GM18867 (cell line): ENCODE results near the gene NBAS.
"Not testable (repeated sequence)": the region's sequence is repeated elsewhere in the genome, so short reads cannot be mapped to it uniquely, and the experiment has no call there.

ENCODE experiments used
- ATAC-seq: cut with Tn5 transposase; IDR thresholded peaks from one replicate; pipeline ENCODE4 v1.9.1; 2021; ENCODE audit warnings: mild to moderate bottlenecking, moderate library complexity; ENCODE audit not compliant: unreplicated experiment

The NBAS gene

GRCh38 chr2:15275346-15275745 lies 285.8 kb downstream of the NBAS start:
- no peak for ATAC-seq

- no peak for ATAC-seq
These were observed 287.7 kb downstream of the NBAS start for GRCh38 chr2:15273452-15273851.

- no peak for ATAC-seq
These were observed 288.2 kb downstream of the NBAS start for GRCh38 chr2:15272942-15273341.

DNA sequence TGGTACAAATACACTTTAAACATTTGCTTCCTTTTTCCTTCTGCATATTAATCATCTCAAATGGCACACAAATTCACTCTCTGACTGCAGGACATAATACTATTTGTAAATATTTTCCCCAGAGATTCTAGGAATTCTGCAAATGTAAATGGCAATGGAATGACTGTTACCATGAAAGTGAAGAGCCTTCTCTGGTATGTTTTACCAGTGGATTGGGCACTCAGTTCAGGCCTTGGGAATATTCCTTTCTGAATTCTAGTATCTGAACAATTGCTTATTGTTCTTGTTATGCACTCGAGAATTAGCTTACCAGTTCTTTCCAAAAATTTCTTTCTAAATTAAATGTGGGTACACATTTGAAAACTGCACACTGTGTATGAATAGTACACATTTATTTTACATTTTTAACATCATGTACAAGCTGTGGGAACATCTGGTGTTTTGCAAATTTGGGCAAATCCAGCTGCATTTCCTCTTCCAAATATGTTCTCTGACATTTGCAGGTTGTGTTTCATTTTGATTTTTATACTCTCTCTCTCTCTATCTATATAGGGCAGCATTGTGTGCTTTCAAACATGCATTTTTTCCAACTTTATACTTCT lies 289.1 kb downstream of the NBAS start:
- no peak for ATAC-seq

DNA sequence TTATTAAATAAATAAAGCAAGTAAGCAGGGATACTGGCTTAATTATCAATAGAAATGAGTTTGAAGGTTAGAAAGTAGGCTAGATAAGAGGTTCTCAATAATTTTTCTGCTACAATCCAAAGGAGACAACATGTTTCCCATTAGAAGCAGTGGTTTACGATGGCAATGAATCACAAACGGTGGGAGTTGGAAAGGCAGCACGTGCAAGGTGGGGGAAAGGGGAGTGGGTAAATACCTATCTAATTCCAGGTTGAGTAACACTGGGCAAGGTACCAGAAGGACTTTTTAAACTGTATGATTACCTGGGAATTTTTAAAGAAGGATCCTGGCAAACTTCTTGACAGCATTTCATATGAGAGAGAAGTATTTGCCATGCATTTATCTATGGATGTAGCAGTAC lies 289.9 kb downstream of the NBAS start:
- ATAC-seq, result no peak

DNA sequence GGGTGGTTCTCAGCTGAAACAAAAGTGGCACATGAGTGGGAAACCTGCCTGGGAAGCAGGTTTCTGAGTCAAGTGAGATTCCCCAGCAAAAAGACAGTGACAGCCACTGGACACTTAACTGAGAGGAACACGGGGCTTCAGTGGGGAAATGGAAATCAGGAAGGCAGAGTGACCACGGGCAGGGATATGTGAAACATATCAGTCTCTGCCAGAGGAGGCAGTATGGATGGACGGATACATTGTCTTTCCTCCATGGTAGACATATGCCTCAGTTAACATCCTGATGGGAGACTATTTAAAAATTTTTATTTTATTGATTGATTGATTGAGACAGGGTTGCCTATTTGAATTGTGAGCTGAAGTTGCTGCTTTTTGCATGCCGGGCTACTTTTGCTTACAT lies 292.1 kb downstream of the NBAS start:
- ATAC-seq, result no peak

- no peak for ATAC-seq
These were observed 295.2 kb downstream of the NBAS start for GRCh38 chr2:15265889-15266288.

- no peak for ATAC-seq
These were observed 297.0 kb downstream of the NBAS start for GRCh38 chr2:15263976-15264685.

GRCh38 chr2:15262792-15263191 lies 298.3 kb downstream of the NBAS start:
- ATAC-seq, result no peak

DNA sequence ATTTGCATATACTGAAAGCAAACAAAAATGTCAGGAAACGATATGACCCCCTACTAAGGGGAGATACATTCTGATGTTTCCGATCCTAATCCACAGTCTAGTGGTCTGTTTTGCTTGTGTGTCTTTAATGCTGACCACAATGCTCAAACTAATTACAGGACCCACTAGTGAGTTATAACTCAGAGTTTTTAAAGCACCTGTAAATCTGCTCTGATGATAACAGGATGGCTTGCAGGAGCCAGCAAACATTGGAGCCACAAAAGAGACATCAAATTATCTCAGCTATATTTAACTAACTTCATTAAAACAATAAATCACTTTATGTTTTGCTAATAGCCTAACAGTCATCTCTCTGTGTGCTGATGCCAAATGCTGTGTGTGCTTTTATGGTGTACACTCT lies 300.3 kb downstream of the NBAS start:
- no peak for ATAC-seq

DNA sequence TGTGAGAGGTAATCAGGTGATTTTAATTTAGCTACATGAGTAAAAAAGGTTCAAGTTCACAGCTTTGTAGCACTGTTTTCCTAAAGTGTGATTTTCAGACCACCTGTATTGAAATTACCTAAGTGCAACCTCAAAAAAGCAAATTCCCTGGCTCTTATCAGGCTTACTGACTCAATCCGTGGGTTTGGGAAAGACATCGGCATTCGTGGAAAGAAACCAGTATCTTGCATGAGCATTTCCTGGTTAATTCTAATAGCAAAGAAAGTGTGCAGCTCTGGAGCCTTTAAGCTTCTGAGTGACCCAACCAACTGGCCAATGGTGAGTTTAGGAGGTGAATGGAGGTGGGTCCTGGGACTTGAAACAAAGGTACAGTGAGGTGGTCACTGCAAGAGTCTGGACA lies 300.9 kb downstream of the NBAS start:
- no peak for ATAC-seq

GRCh38 chr2:15259356-15259756 lies 301.8 kb downstream of the NBAS start:
- ATAC-seq, result no peak

DNA sequence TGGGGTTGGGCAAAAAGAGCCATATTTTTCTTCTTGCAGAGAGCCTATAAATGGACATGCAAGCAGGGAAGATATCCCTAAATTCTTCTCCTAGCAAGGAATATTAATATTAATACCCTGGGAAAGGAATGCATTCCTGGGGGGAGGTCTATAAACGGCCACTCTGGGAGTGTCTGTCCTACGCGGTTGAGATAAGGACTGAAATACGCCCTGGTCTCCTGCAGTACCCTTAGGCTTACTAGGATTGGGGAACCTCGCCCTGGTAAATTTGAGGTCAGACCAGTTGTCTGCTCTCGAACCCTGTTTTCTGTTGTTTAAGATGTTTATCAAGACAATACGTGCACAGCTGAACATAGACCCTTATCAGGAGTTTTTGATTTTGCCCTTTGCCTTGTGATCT lies 302.7 kb downstream of the NBAS start:
- not testable (repeated sequence) for ATAC-seq

- no peak for ATAC-seq
These were observed 307.3 kb downstream of the NBAS start for GRCh38 chr2:15253835-15254286.

DNA sequence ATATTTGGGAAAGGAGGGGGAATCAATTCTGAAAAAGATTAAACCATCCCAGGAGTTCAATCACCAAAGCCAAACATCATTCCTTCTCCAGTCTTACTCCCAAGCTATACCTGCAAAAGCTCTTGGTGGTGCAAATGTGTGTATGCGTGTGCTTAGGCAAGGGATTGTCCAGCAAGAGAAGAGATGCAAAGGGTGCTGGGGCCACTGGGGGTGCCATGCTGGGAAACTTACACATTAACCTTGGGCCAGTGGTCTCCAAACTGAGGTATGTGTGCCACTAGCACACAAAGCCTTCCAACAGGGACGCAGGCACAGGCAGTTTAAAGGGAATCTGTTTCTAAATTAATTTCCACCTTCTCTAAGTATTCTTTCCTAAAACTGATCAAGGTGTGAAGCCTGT lies 307.9 kb downstream of the NBAS start:
- ATAC-seq, result no peak

GRCh38 chr2:15251753-15252152 lies 309.4 kb downstream of the NBAS start:
- no peak for ATAC-seq

DNA sequence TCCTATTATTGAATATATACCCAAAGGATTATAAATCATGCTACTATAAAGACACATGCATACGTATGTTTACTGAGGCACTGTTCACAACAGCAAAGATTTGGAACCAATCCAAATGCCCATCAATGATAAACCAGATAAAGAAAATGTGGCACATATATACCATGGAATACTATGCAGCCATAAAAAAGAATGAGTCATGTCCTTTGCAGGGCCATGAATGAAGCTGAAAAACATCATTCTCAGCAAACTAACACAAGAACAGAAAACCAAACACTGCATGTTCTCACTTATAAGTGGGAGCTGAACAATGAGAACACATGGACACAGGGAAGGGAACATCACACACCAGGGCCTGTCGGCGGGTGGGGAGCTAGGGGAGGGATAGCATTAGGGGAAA lies 310.2 kb downstream of the NBAS start:
- ATAC-seq, result not testable (repeated sequence)

GRCh38 chr2:15246870-15247269 lies 314.3 kb downstream of the NBAS start:
- no peak for ATAC-seq

- no peak for ATAC-seq
These were observed 317.4 kb downstream of the NBAS start for GRCh38 chr2:15243762-15244161.

- ATAC-seq, result no peak
These were observed 318.1 kb downstream of the NBAS start for GRCh38 chr2:15242936-15243461.

GRCh38 chr2:15241929-15242328 lies 319.2 kb downstream of the NBAS start:
- ATAC-seq, result no peak

GRCh38 chr2:15241201-15241600 lies 319.9 kb downstream of the NBAS start:
- no peak for ATAC-seq
